Upper lobe of left lung (tissue), 6 donors: ENCODE results near the gene ISCA2. TPM values are rescaled to one million over a fixed set of nuclear protein-coding genes. Genes with fewer than 3 reads are reported as not detected.

Experiments
- ATAC-seq, 2 donors: fragments of 200-7000 bp; cut with Tn5 transposase; one replicate each; pipeline ENCODE4 v1.9.1; 2022; ENCODE audit warnings: mild to moderate bottlenecking in 2 of 2, moderate library complexity in 2 of 2; ENCODE audit not compliant: low FRiP score in 2 of 2
- DNase-seq, 2 donors: peaks; one replicate each; pipeline ENCODE4 v3.0.0-alpha.2; 2019 to 2020
- H3K27ac ChIP-seq, 4 donors: fragments of 200-600 bp; sonication (generic); one replicate each; pipeline ENCODE4 v1.5.1; 2016 to 2019
- H3K27me3 ChIP-seq, 4 donors: fragments of 200-600 bp; sonication (generic); one replicate each; pipeline ENCODE4 v1.5.1; 2017 to 2019
- H3K36me3 ChIP-seq, 4 donors: fragments of 200-600 bp; sonication (generic); one replicate each; pipeline ENCODE4 v1.5.1; 2016 to 2019
- H3K4me1 ChIP-seq, 4 donors: fragments of 200-600 bp; sonication (generic); one replicate each; pipeline ENCODE4 v1.5.1; 2018 to 2019
- H3K4me3 ChIP-seq, 4 donors: fragments of 200-600 bp; sonication (generic); one replicate each; pipeline ENCODE4 v1.5.1; 2017 to 2019; ENCODE audit warnings: mild to moderate bottlenecking in 2 of 4, moderate library complexity in 1 of 4
- H3K9me3 ChIP-seq, 4 donors: fragments of 200-600 bp; sonication (generic); one replicate each; pipeline ENCODE4 v1.5.1; 2018 to 2019
- EP300 ChIP-seq, 4 donors: sonication (generic); formaldehyde crosslinking; IDR thresholded peaks; one replicate each; pipeline ENCODE4 v1.5.1; 2017; ENCODE audit warnings: antibody characterized with exemption in 4 of 4, control low read depth in 2 of 4
- POLR2A ChIP-seq, 4 donors: fragments of 450-650 bp; IDR thresholded peaks; one replicate each; pipeline ENCODE4 v1.5.1; 2016 to 2017; ENCODE audit warnings: antibody characterized with exemption in 4 of 4, mild to moderate bottlenecking in 2 of 4
- POLR2AphosphoS5 ChIP-seq, 2 donors: sonication (generic); formaldehyde crosslinking; IDR thresholded peaks; one replicate each; pipeline ENCODE4 v1.5.1; 2017; ENCODE audit warnings: antibody characterized with exemption in 2 of 2
- WGBS, 2 donors: methylation state at CpG; one replicate each; pipeline ENCODE4 v1.1.5; 2017 to 2018; 5-methylcytosine and 5-hydroxymethylcytosine counted together
- total RNA-seq, 6 donors: library from RNA; depleted of rRNA in 4 of 6; stranded (reverse); fragments of >200 nt in 4 of 6; gene quantifications; one replicate each; pipeline versions ENCODE4 v1.1.0 to v1.2.1, GENCODE V29; 2016 to 2021
- TF ChIP-seq, protein P1 (sequence below), 6 experiments: fragments of 450-650 bp in 4 of 6; fragments of 200-600 bp in 2 of 6; sonication (generic) in 2 of 6; IDR thresholded peaks; one replicate each; pipeline ENCODE4 v1.5.1; 2016 to 2019; ENCODE audit warnings: antibody characterized with exemption in 6 of 6
- donor health status: DM: no; HTN: no; CAD: no; lungs with moderate emphysema.
- donor health status: DM: no; HTN: yes; CAD: no; lungs with severe emphysema.

The ISCA2 gene
- total RNA-seq, 6 donors from 2014 or later = 11.8 to 29.0 (median 22.6) TPM

DNA sequence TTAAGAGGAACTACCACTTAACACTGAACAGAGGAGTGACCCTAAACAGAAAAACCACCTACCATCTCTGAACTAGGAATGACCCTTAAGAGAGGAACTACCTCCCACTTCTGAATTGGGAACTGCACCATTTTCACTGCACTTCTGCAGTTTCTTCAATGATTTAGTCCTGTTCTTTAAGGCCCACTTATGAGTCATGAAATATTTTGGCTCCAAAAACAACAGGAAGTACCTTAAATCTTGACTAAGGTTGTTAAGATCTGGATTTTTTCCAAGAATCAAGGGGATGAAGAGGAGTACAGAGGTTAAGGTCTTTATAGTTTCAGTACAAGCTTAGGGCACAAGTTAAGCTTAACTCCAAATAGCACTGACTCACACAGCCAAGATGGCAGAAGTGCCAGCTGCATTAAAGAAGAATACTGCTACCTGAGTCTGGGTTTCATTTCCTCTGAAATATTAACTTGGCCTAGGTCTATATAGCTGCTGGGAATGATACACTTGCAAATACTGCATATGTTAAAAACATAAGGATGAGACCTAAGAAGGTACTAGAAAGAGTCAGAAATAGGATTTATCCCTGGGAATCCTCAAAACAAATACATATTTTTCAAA lies 4.7 kb upstream of the ISCA2 start:
- Histone ChIP-seq H3K27ac (peak overlapping the region in 1 of 4 donors; percentile 1), H3K4me3 (peak overlapping the region in 1 of 4 donors; percentile 26), H3K9me3 (no peaks in the 10 kb centered on the region), H3K4me1 (peaks cover 8 to 63% (median 41%) of the 10 kb centered on the region in 4 donors), H3K36me3 (peaks cover 3 to 22% (median 11%) of the 10 kb centered on the region in 4 donors), H3K27me3 (no peaks in the 10 kb centered on the region)
- peak in 1 of 4 donors; percentile 40 for TF ChIP-seq EP300 (IDR thresholded peaks at IDR 0.05)
- TF ChIP-seq, protein P1, sequence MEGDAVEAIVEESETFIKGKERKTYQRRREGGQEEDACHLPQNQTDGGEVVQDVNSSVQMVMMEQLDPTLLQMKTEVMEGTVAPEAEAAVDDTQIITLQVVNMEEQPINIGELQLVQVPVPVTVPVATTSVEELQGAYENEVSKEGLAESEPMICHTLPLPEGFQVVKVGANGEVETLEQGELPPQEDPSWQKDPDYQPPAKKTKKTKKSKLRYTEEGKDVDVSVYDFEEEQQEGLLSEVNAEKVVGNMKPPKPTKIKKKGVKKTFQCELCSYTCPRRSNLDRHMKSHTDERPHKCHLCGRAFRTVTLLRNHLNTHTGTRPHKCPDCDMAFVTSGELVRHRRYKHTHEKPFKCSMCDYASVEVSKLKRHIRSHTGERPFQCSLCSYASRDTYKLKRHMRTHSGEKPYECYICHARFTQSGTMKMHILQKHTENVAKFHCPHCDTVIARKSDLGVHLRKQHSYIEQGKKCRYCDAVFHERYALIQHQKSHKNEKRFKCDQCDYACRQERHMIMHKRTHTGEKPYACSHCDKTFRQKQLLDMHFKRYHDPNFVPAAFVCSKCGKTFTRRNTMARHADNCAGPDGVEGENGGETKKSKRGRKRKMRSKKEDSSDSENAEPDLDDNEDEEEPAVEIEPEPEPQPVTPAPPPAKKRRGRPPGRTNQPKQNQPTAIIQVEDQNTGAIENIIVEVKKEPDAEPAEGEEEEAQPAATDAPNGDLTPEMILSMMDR (IDR thresholded peaks at IDR 0.05) = no peak
- DNase-seq (no peak), ATAC-seq (no peak)

DNA sequence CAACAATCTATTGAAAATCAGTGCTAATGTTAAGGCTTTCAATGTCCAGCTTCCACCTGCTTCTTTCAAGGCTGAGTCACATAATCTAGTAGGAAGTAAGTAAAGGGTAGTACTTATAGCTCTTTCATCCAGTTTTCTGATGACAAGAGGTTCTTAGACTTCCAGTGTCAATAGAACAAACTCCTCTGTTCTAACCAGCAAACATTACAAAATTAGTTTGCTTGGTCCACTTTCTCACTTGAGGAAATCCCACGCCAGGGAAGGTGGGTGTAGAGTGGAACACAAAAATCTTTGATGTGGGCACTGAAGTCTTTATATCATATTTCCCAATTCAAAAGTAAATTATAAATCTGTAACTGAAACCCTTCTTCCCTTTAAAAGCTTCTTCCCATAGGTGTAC lies 3.1 kb upstream of the ISCA2 start:
- Histone ChIP-seq H3K9me3 (no peaks in the 10 kb centered on the region), H3K36me3 (peaks cover 0 to 9% (median 4%) of the 10 kb centered on the region in 4 donors), H3K4me3 (peak overlapping the region in 3 of 4 donors; percentile 74 to 97 (median 84)), H3K4me1 (peaks cover 13 to 78% (median 47%) of the 10 kb centered on the region in 4 donors), H3K27me3 (no peaks in the 10 kb centered on the region), H3K27ac (peak overlapping the region in 2 of 4 donors; percentile 93 to 99)
- DNase-seq = no peak
- no peak for ATAC-seq
- TF ChIP-seq POLR2AphosphoS5 (IDR thresholded peaks at IDR 0.05) (no peak), POLR2A (IDR thresholded peaks at IDR 0.05) (peak in 1 of 4 donors; percentile 15), EP300 (IDR thresholded peaks at IDR 0.05) (peak in 1 of 4 donors; percentile 39)
- 46 to 89% methylated on average over 1 of the region's 1 CpG for WGBS, 2 donors

DNA sequence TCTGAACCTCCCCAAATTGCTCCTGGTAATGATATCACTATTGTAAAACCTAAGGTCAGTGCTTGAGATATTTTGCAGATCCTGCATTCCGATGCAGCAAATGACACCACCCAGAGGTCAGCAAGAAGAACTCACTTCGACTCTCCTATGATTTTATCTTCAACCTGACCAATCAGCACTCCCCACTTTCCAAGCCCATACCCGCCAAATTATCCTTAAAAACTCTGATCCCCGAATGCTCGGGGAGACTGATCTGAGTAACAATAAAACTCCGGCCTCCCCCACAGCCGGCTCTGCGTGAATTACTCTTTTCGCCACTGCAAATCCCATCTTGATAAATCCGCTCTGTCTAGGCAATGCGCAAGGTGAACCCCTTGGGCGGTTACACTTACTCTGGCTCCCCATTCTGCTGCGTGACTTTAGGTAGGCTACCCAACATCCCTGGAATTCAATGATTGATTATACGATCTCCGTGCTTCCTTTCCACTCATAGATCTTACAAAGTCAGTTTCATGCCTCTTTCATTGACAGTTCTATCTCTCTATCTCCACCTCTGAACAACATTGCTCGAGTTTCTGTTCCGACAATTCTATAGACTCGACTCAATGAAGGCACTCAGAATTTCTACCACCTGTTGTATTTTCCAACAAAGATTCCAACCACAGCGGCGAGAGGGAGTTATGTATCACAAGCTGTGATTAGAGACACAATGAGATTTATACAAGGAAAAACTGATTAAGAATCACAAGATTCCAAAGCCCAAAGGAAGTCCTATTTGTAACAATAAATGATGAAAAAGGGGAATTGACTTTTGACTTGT lies 1.4 kb upstream of the ISCA2 start:
- Histone ChIP-seq H3K9me3 (no peaks in the 10 kb centered on the region), H3K27ac (peak overlapping the region; percentile 88 to 99 (median 94)), H3K36me3 (no peaks in the 10 kb centered on the region), H3K4me3 (peak overlapping the region; percentile 25 to 97 (median 79)), H3K27me3 (no peaks in the 10 kb centered on the region), H3K4me1 (peaks cover 10 to 69% (median 37%) of the 10 kb centered on the region in 4 donors)
- WGBS, 2 donors = 1 to 2% methylated on average over 20 of the region's 20 CpGs
- TF ChIP-seq POLR2AphosphoS5 (IDR thresholded peaks at IDR 0.05) = no peak
- TF ChIP-seq, protein P1 (IDR thresholded peaks at IDR 0.05) = peak in 2 of 6 experiments; percentile 3 to 15
- peak in 1 of 2 donors; percentile 42 for DNase-seq
- peak in 1 of 2 donors; percentile 12 for ATAC-seq

- no peak for DNase-seq
- Histone ChIP-seq H3K9me3 (no peaks in the 10 kb centered on the region), H3K36me3 (no peaks in the 10 kb centered on the region), H3K4me3 (peak within 1 kb of the TSS; percentile 74 to 97 (median 86)), H3K27ac (peak within 1 kb of the TSS; percentile 93 to 99 (median 94)), H3K4me1 (peaks cover 10 to 62% (median 34%) of the 10 kb centered on the region in 4 donors), H3K27me3 (no peaks in the 10 kb centered on the region)
- TF ChIP-seq POLR2AphosphoS5 (IDR thresholded peaks at IDR 0.05) = peak; percentile 66 to 96
- TF ChIP-seq, protein P1 (IDR thresholded peaks at IDR 0.05) = peak in 2 of 6 experiments; percentile 3 to 23
- TF ChIP-seq POLR2A (IDR thresholded peaks at IDR 0.05) = peak in 3 of 4 donors; percentile 79 to 86 (median 83)
- TF ChIP-seq EP300 (IDR thresholded peaks at IDR 0.05) = peak in 1 of 4 donors; percentile 19
- WGBS, 2 donors = 0 to 1% methylated on average over 13 to 32 of the region's 35 CpGs
- ATAC-seq = peak in 1 of 2 donors; percentile 10
Measured at GRCh38 chr14:74492776-74493342, 706 bp upstream of the ISCA2 start, which contains the start of gene NPC2. Gene NPC2, minus strand, starts transcription at chr14:74493305. Its CDS starts 31 bp downstream, at chr14:74493274.

DNA sequence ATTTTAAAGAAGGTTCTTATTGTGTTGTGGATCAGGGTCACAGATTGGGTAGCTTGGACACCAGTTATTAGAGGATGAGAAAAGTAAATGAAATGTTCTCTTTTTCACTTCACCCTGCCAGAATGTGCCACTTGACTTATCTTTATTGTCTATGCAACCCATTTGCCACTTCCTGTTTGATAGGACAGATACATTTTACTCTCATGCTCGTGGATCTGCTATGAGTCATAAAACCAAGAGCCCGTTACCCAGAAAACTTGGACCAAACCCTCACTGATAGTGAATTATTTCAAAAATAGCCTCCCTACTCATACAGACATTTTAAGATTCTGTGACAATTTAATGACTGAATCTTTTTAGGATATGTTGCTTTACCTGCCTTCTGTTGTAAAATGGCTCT lies 1.8 kb downstream of the ISCA2 start:
- ATAC-seq = no peak
- no peak for DNase-seq
- peak overlapping the region in 1 of 4 donors; percentile 95 for H3K27ac ChIP-seq

More for the DNA sequence above, 1.8 kb downstream of the ISCA2 start:
- Histone ChIP-seq H3K36me3 (peaks cover 0 to 2% (median 0%) of the 10 kb centered on the region in 4 donors), H3K4me1 (peaks cover 10 to 38% (median 22%) of the 10 kb centered on the region in 4 donors), H3K4me3 (no peak overlapping the region), H3K27me3 (no peaks in the 10 kb centered on the region), H3K9me3 (no peaks in the 10 kb centered on the region)
- no peak for TF ChIP-seq POLR2A (IDR thresholded peaks at IDR 0.05)
- TF ChIP-seq EP300 (IDR thresholded peaks at IDR 0.05) = no peak
- TF ChIP-seq, protein P1 (IDR thresholded peaks at IDR 0.05) = no peak
- no peak for TF ChIP-seq POLR2AphosphoS5 (IDR thresholded peaks at IDR 0.05)
- WGBS, 2 donors = 39 to 69% methylated on average over 2 of the region's 2 CpGs
